Measurements from ENCODE around the gene GREB1.

- TF ChIP-seq, protein P1, sequence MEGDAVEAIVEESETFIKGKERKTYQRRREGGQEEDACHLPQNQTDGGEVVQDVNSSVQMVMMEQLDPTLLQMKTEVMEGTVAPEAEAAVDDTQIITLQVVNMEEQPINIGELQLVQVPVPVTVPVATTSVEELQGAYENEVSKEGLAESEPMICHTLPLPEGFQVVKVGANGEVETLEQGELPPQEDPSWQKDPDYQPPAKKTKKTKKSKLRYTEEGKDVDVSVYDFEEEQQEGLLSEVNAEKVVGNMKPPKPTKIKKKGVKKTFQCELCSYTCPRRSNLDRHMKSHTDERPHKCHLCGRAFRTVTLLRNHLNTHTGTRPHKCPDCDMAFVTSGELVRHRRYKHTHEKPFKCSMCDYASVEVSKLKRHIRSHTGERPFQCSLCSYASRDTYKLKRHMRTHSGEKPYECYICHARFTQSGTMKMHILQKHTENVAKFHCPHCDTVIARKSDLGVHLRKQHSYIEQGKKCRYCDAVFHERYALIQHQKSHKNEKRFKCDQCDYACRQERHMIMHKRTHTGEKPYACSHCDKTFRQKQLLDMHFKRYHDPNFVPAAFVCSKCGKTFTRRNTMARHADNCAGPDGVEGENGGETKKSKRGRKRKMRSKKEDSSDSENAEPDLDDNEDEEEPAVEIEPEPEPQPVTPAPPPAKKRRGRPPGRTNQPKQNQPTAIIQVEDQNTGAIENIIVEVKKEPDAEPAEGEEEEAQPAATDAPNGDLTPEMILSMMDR (IDR thresholded peaks at IDR 0.05; ENCODE audit: poor library complexity) = peak; percentile 79
- no peak for TF ChIP-seq EZH2 (IDR thresholded peaks at IDR 0.05; ENCODE audit: borderline replicate concordance)
- TF ChIP-seq EZH2phosphoT487 (IDR thresholded peaks at IDR 0.05; ENCODE audit: low read depth, severe bottlenecking, unreplicated experiment) = no peak
Observed at GRCh38 chr2:11681722-11682589, 148.1 kb downstream of the GREB1 start.

All from hepatocyte (in vitro differentiated cells).